ENCODE results near the gene HACL1.
"Not testable (repeated sequence)": the region's sequence is repeated elsewhere in the genome, so short reads cannot be mapped to it uniquely, and the experiment has no call there.

Gene HACL1

GRCh38 chr3:15629860-15630597, 28.7 kb upstream of the HACL1 start:
- TF ChIP-seq CTCF (IDR thresholded peaks at IDR 0.05; ENCODE audit: low read depth, low read length, missing control alignments), result peak; percentile 71
- no peak overlapping the region for H3K4me3 ChIP-seq (replicated peaks; ENCODE audit: low read depth, low read length)
- DNase-seq (ENCODE audit: extremely low read depth, low read depth), result peak; percentile 72

GRCh38 chr3:15628967-15629366, 27.6 kb upstream of the HACL1 start:
- no peak for TF ChIP-seq CTCF (IDR thresholded peaks at IDR 0.05; ENCODE audit: low read depth, low read length, missing control alignments)
- H3K4me3 ChIP-seq (replicated peaks; ENCODE audit: low read depth, low read length), result no peak overlapping the region
- no peak for DNase-seq (ENCODE audit: extremely low read depth, low read depth)

- no peak for DNase-seq (ENCODE audit: extremely low read depth, low read depth)
- TF ChIP-seq CTCF (IDR thresholded peaks at IDR 0.05; ENCODE audit: low read depth, low read length, missing control alignments), result no peak
- no peak overlapping the region for H3K4me3 ChIP-seq (replicated peaks; ENCODE audit: low read depth, low read length)
Measured at GRCh38 chr3:15623535-15624440, 22.4 kb upstream of the HACL1 start.

- not testable (repeated sequence) for DNase-seq (ENCODE audit: extremely low read depth, low read depth); H3K4me3 ChIP-seq (replicated peaks; ENCODE audit: low read depth, low read length)
Measured at GRCh38 chr3:15619659-15620464, 18.5 kb upstream of the HACL1 start.

GRCh38 chr3:15616053-15616452, 14.7 kb upstream of the HACL1 start:
- no peak overlapping the region for H3K4me3 ChIP-seq (replicated peaks; ENCODE audit: low read depth, low read length)
- no peak for TF ChIP-seq CTCF (IDR thresholded peaks at IDR 0.05; ENCODE audit: low read depth, low read length, missing control alignments)
- no peak for DNase-seq (ENCODE audit: extremely low read depth, low read depth)

GRCh38 chr3:15614958-15615357, 13.6 kb upstream of the HACL1 start:
- no peak for TF ChIP-seq CTCF (IDR thresholded peaks at IDR 0.05; ENCODE audit: low read depth, low read length, missing control alignments)
- DNase-seq (ENCODE audit: extremely low read depth, low read depth), result no peak
- no peak overlapping the region for H3K4me3 ChIP-seq (replicated peaks; ENCODE audit: low read depth, low read length)
